HG03460 (cell line): Measurements from ENCODE around the gene EHMT2.
"Not testable (repeated sequence)": the region's sequence is repeated elsewhere in the genome, so short reads cannot be mapped to it uniquely, and the experiment has no call there.

ENCODE experiments used
- ATAC-seq: cut with Tn5 transposase; IDR thresholded peaks from one replicate; pipeline ENCODE4 v1.9.1; 2021; ENCODE audit not compliant: unreplicated experiment

Gene EHMT2

DNA sequence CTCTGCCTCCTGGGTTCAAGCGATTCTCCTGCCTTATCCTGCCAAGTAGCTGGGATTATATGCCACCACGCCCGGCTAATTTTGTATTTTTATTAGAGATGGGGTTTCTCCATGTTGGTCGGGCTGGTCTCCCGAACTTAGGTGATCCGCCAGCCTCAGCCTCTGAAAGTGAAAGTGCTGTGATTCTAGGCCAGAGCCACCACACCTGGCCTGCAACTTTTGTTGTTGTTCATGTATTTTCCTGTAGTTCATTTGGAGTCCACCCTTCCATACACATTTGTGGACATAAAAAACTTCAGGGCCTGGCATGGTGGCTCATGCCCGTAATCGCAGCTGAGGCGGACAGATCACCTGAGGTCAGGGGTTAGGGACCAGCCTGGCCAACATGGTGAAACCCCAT is 55.4 kb downstream of the EHMT2 start:
- no peak for ATAC-seq

DNA sequence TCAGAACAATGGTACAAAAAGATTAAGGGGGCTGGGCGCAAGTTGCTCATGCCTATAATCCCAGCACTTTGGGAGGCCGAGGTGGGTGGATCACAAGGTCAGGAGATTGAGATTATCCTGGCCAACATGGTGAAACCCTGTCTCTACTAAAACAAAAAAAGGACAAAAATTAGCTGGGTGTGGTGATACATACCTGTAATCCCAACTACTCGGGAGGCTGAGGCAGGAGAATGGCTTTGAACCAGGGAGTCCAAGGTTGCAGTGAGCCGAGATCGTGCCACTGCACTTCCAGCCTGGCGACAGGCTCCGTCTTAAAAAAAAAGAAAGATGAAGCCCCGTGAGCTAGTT is 57.7 kb downstream of the EHMT2 start:
- ATAC-seq, result not testable (repeated sequence)

DNA sequence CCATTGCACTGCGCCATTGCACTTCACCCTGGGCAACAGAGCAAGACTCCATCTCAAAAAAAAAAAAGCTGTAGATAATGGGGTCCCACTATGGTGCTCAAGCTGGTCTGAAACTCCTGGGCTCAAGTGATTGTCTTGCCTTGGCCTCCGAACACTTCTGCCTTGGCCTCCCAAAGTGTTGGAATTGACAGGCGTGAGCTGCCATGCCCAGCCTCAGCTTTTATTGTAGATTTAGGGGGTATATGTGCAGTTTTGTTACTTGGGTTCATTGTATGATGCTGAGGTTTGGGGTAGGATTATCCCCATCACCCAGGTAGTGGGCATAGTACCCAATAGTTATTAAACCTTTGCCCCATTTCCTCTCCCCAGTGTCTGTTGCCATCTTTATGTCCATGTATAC is 58.5 kb downstream of the EHMT2 start:
- ATAC-seq, result no peak

DNA sequence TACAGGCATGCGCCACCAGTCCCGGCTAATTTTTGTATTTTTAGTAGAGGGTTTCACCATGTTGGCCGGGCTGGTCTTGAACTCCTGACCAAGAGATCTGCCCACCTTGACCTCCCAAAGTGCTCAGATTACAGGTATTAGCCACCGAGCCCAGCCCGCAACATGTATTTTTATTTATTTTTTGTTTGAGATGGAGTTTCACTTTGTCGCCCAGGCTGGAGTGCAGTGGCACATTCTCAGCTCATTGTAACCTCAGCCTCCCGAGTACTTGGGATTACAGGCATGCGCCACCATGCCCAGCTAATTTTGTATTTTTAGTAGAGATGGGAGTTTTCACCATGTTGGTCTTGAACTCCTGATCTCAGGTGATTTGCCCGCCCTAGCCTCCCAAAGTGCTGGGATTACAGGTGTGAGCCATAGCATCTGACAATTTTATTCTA is 59.4 kb downstream of the EHMT2 start:
- ATAC-seq, result not testable (repeated sequence)

DNA sequence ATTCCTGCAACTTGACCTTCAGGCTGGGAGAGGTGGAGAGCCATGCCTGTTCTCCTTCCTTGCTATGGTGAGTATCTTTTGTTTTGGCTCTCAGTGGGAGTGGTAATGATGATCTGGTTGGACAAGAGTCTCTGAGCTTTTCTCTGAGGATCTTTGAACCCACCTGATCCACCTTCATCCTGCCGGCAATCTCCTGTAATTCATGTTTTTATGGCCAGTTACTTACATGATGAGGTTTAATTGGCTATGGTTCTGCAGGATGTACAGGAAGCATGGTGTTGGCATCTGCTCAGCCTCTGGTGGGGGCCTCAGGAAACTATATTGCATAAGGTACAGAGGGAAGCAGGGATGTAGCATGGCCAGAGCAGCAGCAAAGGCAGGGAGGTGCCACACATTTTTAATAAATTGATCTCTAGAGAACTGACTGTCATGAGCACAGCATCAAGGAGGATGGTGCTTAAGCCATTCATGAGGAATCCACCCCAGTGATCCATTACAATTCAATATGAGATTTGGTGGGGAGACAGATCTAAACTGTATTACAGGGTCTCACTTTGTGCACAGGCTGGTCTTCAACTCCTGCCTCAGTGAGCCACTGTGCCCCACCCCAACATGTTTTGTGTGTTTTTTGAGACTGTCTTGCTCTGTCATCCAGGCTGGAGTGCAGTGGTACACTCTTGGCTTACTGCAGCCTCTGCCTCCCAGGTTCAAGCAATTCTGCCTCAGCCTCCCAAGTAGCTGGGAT is 60.0 kb downstream of the EHMT2 start:
- ATAC-seq, result no peak

DNA sequence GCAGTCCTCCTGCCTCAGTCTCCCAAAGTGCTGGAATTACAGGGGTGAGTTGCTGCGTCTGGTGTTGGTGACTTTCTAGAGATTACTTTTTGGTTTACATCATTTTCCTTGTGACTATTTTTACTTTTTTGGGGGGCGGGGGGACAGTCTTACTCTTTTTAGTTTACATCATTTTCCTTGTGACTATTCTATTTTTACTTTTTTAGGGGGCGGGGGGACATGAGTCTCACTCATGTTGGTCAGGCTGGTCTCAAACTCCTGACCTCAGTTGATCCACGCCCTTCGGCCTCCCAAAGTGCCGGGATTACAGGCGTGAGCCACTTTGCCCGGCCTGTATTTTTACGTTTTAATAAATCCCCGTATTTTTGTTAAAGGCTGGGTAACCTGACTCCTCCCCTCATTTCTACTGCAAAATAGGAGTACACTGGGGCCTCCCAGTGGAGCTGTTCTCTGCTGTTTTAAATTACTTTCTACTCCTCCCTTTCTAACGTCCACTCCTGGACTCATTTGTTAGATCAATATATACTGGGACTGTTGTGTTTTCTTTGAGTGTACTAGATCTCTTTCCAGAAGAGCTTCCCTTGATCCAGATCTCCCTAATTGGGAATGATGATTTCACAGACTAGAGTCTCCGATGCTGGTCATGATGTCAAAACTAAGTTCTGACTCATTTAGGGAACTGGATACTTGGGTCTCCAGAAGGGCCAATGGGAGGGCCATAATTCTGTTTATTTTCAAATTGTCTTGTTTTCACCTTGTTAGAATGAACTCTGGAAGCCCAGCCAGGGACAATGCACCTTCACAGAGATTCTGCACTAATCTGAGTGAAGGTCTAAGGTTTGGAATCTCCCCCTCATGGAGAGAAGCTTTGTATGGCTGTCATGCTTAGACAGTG is 60.8 kb downstream of the EHMT2 start:
- ATAC-seq, result no peak

DNA sequence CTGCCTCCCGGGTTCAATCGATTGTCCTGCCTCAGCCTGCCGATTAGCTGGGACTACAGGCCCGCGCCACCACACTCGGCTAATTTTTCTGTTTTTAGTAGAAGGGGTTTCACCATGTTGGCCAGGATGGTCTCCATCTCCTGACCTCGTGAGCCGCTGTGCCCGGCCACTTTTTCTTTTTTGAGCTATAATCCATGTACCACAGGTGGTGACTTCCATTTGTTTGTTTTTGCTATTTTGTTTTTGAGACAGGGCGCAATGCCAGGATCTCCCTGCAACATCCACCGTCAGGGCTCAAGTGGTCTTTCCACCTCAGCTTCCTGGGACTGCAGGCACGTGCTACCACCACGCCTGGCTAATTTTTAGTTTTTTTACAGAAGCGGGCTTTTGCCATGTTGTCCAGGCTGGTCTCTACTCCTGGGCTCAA is 61.4 kb downstream of the EHMT2 start:
- no peak for ATAC-seq

DNA sequence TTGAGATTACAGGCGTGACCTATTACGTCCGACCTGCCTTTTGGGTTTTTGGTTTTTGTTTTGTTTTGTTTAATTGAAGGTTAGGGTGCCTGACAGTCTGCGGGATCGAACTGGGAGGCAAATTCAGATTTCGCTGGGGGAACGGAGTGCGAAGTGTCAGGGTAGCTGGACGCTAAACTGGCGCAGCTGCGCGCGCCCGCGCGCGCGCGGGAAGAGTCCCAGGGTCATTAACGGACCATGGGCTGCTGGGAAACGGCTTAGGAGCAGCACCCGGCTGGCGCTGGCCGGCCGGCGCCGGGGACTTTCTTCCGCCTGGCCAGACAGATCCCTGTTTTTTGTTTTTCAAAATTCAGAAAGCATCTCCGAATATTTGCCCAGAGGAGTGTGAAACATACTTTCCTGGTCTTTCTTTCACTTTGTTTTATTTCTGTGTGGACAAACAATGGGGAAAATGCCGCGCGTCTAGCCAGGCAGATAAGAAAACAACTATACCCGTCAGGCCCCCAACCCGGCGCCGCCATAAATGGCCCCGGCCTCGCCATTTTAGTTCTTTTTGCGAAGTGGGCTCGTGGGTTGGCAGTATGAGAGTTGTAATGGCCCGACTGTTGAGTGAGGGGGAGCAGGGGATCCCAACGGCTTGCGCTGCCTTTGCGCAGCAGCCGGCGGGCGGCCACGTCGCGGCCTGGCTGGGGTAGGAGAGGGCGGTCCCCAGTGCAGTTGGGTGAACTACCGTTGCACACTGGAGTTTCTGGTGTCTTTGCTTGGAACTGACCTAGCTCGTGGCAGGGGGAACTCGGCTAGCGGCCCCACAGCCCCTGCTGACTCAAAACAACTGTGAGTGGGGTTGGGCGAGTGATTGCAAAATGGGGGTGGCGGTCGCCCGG is 62.9 kb downstream of the EHMT2 start:
- ATAC-seq, result no peak

DNA sequence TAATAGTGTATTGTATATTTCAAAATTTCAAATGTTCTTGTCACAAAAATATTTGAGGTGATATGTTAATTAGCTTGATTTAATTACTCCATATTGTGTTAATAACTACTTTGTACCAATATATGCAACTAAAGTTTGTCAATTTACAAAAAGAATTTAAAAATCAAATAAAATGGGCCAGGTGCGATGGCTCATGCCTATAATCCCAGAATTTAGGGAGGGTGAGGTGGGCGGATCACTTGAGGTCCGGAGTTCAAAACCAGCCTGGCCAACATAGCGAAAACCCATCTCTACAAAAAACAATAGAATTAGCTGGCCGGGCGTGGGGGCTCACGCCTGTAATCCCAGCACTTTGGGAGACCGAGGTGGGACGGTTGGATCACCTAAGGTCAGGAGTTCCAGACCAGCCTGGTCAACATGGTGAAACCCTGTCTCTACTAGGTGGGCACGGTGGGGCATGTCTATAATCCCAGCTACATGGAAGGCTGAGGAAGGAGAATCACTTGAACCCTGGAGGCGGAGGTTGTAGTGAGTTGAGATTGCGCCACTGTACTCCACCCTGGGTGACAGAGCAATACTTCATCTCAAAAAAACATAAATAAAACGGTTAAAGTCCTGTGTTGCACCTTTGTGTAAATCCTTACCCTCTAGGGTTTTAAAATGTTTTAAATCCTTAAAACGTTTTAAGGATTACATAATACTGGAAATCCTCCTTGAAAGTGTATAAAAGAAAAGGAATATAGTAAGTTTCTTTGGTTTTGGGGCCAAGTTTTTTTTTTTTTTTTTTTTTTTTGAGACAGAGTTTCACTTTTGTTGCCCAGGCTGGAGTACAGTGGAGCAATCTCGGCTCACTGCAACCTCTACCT is 65.9 kb downstream of the EHMT2 start:
- no peak for ATAC-seq

DNA sequence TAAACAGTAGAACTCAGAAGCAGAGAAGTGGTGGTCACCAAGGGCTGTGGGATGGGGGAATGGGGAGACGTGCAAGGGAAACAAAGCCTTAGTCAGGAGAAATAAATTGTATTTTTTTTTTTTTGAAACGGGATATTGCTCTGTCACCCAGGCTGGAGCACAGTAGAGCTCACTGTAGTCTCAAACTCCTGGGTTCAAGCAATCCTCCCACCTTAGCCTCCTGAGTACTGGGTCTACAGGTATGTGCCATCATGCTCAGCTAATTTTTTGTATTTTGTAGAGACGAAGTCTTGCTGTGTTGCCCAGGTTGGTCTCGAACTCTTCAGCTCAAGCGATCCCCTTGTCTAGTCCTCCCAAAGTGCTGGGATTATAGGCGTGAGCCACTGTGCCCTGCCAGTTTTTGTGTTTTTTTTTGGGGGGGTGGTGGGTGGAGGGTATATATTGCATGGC is 66.6 kb downstream of the EHMT2 start:
- ATAC-seq, result no peak
